ENCODE data around the gene CALCB. TPM values are rescaled to one million over a fixed set of nuclear protein-coding genes. Genes with fewer than 3 reads are reported as not detected.

CALCB gene
- total RNA-seq, 1 donor from 2014 or later = not detected

DNA sequence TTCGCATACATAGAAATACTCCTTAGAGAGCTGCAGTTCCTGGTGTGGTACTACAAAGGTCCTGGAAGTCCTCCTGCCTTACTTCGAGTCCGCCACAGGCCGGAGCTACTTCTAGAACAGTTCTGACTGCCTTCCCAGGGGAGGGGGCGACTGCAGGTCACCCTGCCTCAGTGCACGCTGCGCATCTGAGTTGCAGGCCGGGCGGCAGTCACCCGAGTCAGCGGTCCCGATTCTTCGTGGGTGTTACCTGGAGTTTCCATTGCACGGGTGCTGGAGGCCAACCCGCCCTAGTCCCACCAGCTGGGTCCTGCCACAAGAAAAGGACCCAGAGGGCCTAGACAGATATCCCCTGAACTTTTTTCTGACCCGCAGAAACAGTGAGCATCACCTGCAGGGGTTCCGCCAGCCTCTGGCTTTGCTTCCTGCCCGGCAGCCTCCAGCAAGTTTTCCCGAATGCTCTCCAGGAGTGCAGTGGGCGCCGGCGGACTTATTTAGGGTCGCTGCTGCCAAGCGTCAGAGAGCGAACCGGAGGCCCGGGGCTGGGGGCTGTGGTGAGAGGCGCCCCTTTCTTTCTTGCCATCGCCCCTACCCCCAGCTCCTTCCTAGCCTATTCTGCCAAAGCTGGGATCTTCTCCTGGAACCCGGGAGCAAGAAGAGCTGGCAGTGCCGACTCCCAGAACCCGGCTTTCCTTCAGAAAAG is 1.7 kb upstream of the CALCB start:
- intact Hi-C loops (cut with micrococcal nuclease) = loop anchor here (10.0 kb wide), 1 partner anchor 167 kb away; no protein-coding TSS in a partner anchor
- ATAC-seq = no peak
- no peak for DNase-seq

DNA sequence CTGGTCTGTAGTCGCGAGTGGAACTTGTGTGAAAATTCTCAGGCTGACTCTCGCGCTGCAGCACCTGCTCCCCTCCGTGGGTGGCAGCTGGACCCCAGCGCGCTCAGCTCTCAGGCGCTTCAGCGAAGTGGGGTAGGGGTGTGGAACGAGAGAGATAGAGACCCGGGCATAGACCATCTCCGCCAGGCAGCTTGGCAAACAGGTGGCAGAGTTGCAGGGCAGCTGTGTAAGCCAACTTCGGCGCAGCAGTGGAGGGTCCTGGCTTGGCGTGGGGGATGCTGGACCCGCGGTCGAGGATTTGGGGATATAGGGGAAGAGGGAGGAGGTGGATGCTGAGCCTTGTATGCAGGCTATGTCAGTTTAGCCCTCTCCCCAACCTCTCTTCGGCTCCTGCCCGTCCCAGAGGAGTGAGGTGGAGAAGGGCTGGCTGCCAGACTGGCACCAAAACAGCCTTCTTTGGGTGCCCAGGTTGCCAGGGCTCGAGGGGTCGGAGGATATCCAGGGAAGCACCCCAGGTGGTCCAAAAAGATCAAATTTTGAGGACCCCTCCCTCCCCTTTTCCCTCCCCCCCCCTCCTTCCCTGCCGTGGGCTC is 746 bp upstream of the CALCB start:
- DNase-seq (no peak), ATAC-seq (no peak)
- intact Hi-C loops (cut with micrococcal nuclease) = loop anchor here (10.0 kb wide), 1 partner anchor 168 kb away; no protein-coding TSS in a partner anchor

DNA sequence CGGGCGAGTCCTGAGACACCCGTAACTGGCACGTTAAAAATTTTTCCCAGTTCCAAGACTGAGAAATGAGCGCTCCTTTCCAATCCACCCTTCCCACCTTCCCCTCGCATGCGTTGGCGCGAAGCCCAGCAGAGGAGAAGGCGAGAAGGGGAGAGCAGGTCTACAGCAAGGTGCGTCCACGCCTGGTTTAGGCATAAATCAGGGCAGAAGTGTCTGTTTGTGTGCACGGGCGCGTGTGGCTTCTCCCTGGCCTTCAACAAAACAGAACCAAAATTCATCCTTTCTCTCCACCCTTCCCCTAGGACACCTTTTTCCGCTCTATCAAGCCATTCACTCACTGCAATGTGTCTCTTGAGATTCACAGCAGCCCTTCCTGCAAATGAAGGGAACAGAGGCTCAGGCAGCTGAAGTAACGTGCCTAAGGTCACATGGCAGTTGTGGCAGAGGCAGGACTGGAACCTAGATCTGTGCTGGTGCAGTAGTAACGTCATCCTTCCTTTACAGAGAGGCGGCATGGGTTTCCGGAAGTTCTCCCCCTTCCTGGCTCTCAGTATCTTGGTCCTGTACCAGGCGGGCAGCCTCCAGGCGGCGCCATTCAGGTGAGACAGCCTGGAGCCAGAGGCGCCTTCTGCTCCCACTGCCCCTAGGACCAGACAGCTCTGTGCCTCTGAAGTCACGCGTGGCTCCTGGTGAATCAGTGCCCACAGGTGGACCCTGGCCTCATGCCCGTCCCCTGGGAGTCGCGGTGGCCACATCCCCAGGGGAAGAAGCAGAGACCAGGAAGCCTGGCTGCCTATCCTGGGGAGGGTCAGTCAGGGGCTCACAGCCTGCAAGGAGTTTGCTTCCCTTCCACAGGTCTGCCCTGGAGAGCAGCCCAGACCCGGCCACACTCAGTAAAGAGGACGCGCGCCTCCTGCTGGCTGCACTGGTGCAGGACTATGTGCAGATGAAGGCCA is 1.1 kb downstream of the CALCB start:
- intact Hi-C loops (cut with micrococcal nuclease) = loop anchor here (10.0 kb wide), 1 partner anchor 170 kb away; no protein-coding TSS in a partner anchor
- DNase-seq (peak; percentile 92), ATAC-seq (peak; percentile 96)

DNA sequence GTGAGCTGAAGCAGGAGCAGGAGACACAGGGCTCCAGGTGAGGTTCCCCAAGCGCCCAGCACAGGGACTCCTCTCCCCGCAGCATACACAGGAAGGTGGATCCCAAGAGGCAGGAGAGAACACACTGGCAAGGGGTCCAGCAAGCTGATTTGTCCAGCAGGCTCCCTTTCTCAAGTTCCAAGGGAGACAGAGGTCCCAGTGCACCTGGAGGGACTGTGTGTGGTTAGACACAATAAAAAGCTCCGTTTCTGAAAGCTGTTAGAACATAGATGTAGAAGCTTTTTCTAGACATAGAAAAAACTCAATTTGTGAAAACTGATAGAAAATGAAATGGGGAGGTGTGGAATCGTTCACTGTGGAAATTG is 1.8 kb downstream of the CALCB start:
- ATAC-seq (no peak), DNase-seq (no peak)
- intact Hi-C loops (cut with micrococcal nuclease) = loop anchor here (10.0 kb wide), 1 partner anchor 170 kb away; no protein-coding TSS in a partner anchor

DNA sequence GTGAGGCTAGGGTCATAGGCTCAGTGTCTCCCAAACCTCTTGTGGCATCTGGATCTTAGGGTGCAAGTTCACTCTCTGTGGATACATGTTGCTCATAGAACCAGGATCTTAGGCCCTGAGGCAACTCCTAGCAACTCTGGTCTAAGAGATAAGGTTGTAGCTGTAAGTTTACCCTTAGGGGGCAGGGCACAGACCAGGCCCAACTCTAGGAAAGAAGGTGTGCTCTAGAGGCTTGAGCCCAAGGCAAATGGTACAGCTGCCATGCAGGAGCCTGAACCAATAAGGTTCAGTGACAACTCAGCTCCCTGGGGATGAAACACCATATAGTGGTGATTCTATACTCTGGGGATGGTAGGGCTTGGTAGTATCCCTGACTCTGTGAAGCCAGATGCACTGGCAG is 17.8 kb downstream of the CALCB start:
- ATAC-seq = no peak
- intact Hi-C loops (cut with micrococcal nuclease) = no loop called here

DNA sequence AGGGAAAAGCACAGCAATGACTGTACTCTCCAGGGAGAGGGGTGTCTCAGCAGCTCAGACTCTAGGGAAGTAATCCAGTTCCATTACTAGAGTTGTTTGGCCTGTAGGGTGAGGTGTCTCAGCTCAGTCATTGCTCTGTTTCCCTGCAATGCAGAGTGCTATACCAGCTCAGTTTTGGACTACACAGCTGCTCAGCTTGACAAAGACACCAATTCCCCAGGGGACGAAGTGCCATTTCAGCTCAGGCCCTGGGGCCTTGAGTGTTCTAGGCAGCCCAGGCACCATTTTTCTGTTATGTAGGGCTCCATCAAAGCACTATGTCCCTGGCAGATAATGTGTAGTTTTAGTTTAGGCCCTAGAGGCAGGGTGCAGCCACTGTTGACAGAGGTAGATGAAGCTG is 18.2 kb downstream of the CALCB start:
- ATAC-seq = no peak
- intact Hi-C loops (cut with micrococcal nuclease) = no loop called here

More for the DNA sequence above, 17.8 kb downstream of the CALCB start:
- DNase-seq = no peak

DNA sequence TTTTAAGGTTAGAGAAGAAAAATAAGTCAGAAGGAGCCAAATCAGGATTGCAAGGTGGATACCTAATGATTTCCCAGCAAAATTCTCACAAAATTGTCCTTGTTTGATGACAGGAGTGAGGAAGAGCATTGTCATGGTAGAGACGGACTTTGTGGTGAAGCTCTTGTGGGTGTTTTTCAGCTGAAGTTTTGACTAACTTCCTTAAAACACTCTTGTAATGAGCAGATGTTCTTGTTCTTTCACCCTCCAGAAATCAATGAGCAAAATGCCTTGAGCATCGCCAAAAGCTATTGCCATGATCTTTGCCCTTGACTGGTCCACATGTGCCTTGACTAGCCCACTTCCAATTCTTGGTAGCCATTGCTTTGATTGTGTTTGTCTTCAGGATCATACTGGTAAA is 20.0 kb downstream of the CALCB start:
- intact Hi-C loops (cut with micrococcal nuclease) = no loop called here
- DNase-seq = no peak
- ATAC-seq = no peak

More for the DNA sequence above, 18.2 kb downstream of the CALCB start:
- DNase-seq = no peak

DNA sequence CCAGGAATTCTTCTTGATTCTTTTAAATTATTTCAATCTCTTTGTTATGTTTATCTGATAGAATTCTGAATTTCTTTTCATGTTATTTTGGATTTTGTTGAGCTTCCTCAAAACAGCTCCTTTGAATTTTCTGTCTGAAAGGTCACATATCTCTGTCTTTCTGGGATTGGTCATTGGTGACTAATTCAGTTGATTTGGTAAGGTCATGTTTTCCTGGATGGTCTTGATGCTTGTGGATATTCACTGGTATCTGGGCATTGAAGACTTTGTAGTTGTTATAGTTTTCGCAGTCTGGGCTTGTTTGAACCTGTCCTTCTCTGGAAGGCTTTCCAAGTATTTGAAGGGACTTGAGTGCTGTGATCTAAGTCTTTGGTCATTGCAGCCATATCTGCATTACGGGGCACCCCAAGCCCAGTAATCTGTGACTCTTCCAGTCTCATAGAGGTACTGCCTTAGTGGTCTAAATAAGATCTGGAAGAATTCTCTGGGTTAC is 22.4 kb downstream of the CALCB start:
- DNase-seq = no peak
- ATAC-seq = no peak
- intact Hi-C loops (cut with micrococcal nuclease) = no loop called here

DNA sequence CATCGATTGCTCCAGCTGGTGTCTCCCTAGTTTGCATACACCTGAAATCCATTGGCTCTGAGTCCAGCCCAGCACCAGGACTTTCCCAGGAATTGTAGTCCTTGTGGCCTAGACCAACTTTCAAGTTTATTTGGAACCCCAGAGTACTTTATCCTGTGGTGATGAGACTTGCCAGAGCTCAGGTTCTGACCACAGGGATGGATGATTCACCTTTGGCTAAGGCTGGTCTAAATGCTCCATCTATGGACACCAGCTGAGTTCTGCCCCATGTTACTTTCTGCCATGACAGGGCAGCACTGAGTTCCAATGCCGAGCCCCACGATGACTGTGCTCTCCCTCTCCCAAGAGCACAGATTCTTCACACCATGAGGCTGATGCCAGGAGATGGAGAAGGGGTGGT is 24.0 kb downstream of the CALCB start:
- no peak for ATAC-seq
- intact Hi-C loops (cut with micrococcal nuclease) = no loop called here
- DNase-seq = no peak

DNA sequence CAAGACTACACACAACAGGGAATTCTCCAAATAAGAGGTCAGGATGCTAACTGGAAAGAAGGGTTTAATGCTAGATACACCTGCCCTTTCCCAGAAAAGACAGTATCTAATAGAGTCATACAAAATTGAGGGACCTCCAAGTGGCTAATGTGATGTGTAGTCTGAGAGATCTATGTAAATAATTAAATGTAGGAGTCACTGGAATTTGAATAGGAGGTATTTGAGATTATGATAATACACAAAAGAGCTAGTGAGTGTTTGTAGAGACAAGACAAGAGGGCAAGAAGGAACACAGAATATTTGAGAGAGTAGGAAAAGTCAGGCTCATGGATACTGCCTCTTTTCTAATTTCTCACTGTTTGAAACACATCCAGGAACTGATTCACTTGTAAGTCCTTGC is 25.9 kb downstream of the CALCB start:
- DNase-seq = no peak
- no peak for ATAC-seq
- intact Hi-C loops (cut with micrococcal nuclease) = no loop called here

DNA sequence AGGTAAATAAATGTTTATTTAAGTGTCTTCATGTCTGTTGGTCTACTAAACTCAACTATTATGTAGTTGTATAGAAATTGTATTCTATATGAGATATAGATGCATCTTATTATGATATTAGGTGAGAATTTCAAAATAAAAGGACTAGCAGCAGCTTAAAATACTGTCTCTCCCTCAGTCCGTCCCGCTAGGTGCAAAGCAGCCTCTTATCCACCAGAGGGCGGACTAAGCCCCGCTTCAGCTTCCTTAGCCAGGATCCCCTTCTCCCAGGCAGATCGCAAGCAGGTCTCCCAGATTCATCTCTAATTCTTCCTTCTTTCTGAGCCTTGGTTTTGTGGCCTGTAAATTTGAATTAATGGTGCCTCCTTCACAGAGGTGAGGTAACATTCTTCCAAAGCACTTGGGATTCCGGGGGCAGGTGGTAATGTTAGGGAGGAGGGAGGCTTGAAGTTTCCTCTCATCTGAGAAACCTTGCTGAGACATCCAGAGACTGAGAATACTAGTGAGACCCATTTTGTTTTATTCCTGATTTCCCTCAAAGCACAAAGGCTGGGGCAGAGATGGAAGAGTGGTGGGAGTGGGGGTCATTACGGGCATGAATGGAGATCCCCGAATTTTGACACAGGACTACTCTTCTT is 27.8 kb downstream of the CALCB start:
- intact Hi-C loops (cut with micrococcal nuclease) = loop anchor here (5.0 kb wide), 1 partner anchor 106 kb away; no protein-coding TSS in a partner anchor
- peak; percentile 81 for ATAC-seq
- DNase-seq = peak; percentile 61

DNA sequence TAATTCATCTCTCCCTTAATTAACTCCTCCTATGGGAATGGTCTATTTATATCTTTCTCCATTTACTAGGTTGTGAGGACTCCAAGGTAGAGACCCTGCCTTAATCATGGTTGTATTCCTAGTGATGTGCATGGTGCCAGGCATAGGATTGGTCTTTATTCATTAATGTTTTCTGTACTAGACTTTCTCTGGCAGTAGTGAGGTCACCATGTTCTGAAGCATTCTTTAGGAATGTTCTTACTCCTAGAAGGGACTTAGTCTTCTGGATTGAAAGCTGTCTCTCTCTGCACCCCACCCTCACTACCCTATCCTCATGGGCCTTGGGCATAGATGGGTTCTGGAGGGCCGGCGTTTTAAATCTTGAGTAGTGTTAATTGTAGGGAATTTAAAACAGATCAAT is 30.8 kb downstream of the CALCB start:
- intact Hi-C loops (cut with micrococcal nuclease) = loop anchor here (5.0 kb wide), 1 partner anchor 103 kb away; no protein-coding TSS in a partner anchor
- ATAC-seq = no peak
- DNase-seq = no peak

DNA sequence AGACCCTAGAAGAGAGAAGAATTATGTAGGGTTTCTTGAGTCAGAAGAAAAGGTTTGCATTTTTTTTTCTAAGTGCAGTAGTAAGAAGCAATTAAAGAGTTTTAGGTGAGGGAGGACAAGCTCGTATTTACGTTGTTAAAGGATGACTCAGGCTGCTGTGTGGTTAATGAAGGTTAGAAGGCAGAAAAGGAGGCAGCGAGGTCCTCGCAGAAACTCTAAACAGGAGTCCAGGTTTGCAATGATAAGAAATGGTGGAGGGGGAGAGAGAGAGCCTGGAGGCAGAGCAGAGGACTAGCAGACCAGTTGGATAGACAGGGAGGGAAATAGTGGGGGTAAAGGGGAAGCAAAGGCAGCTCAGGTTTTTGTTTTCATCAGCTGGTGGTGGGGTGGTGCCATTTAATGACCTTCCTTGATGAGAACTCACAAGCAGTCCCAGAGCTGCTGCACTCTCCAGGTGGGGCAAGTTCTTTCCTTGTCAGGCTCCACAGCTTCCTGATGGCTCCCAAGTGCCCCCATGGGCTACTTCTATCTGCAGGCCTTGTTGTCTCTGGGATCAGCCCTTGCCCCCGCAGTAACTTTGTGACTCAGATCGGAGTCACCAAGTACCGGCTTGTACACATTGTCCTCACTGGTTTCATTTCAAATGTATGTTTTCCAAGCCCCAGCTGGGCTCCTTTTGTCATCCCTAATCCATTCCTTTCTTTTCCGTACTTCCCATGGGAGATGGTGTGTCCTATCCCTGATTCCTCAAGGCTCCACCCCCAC is 33.0 kb downstream of the CALCB start:
- intact Hi-C loops (cut with micrococcal nuclease) = no loop called here
- no peak for ATAC-seq
- no peak for DNase-seq

DNA sequence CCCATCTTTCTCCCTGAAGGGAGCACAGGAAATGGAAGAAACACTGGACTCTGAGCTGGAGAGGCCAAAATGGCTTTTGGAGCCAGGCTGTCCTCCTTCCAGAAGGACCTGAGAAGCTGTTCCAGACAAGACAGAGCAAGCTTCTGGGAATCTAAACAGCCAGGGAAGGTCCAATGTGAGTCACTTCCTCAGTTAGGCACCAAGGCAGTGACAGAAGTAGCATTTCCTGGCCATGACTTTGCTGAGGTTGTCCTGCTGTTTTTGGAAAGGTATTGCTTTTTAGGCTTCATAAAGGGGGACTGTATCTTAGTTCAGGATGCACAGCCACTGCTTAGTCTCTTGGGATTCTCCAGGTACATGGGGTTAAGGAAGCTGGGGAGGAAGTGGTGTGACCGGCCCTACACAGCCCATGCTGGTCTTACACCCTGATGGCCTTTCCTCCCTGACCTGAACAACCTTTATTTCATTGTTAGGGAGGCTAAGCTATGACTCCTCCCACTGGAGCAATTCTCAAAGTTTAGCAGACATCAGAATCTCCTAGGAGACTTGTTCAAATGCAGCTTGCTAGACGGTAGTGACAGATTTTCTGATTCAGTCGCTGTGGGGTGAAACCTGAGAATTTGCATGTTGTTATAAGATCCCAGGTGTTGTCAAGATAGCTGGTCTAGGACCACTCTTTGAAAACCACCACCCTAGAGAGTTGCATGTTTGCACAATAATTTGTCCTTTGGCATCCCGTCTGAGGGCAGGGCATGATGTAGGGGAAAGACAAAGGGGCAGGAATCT is 34.5 kb downstream of the CALCB start:
- no peak for ATAC-seq
- DNase-seq = no peak
- intact Hi-C loops (cut with micrococcal nuclease) = no loop called here

DNA sequence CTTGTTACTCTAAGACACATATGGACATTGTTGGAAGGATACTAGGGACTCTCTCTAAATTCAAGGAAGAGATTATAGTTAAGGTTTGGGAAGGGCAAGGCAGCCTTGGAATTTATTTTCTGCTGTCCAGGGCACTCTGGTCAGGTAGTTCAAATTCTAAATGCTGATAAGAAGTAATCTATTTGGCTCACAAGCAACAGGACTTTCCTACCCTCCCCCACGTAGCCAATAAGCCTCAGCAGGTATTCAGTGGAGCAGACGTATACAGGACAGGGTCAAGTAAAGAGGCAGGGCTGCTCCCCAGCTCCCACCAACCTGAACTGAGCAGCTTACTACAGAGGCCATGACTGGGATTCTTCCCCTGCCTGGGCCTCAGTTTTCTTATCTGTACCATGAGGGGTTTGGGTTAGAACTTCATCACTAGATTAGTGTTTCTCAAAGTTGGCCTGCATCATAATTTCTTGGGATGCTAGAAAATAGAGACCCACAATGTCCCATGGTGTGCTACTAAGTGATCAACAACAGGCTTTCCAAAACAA is 35.3 kb downstream of the CALCB start:
- intact Hi-C loops (cut with micrococcal nuclease) = no loop called here
- no peak for ATAC-seq
- DNase-seq = no peak

DNA sequence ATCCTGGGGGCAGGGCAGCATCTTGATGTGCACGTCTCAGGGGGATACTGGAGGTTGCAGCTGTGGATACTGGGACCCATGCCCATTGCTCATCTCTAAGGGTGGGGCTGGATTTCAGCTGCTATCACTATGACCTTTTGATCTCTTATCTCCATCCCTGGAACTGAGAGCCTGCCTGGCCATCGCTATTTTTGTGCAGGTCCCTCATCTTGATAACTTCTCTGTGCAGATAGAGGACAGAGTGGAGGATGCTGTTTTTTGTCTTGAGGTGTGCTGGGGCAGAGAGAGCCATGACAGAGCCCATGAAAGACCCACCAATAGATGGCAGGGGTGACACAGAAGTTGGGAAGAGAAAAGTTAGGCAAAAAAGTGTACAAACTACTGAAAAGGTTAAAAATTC is 36.2 kb downstream of the CALCB start:
- no peak for ATAC-seq
- DNase-seq = no peak
- intact Hi-C loops (cut with micrococcal nuclease) = no loop called here

DNA sequence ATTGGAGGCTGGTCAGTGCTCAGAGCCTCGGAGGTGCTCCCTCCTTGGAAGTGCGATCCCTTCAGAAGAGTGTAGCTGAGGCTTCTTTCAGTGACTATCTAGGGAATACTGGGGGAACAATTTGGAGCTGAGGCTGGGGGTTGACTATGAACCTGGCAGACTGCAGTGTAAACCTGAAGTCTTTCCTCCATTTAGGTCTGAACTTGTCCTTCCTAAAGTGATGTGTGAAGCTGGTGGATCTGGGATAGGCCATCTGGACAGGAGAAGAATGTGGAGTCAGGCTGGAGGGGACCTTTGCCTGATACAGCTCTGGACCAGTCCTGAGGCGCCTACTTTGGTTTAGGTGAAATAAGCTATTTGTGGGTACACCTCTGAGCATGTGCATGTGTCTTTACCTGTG is 37.8 kb downstream of the CALCB start:
- DNase-seq = no peak
- ATAC-seq = no peak
- intact Hi-C loops (cut with micrococcal nuclease) = no loop called here
